ENCODE measurements around the gene ARL13B. TPM values are rescaled to one million over a fixed set of nuclear protein-coding genes. Genes with fewer than 3 reads are reported as not detected.

ARL13B gene
- total and polyA plus RNA-seq, 2 of the 13 experiments (the other 11 are each of a cell fraction or from before 2014, with no cell fraction given), result 2.2 to 9.6 TPM

DNA sequence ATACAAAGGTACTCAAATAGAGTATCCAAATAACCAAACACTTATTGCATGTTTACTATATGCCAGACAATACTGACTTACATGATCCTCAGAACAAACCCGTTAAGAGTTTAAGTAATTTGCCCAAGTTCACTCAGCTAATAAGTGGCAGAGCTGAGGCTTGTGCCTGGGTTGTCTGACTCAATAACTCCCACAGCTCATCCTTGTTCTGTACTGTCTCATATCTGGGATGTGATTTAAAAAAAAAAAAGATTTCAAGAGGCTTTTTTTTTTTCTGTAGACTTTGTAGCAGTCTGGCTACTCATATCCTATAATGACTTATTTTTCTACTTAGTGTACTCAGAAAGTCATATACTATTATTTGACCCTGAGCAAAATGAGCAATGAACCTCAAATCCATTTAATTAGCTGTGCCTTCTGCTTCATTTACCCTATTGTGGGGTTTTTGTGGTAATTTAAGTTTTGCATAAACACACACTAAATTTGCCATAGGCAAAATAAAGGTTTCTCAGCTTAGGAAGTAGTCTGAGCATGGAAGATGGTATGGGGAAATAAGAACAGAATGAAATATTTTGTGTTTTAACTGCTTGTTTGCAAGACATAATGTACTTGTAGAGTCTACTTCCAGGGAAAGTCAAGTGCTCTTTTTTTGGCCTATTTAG is 86.0 kb downstream of the ARL13B start:
- WGBS (ENCODE audit: low lambda C conversion rate), result 100% methylated on average over 1 of the region's 1 CpG
- no peak for DNase-seq (ENCODE audit: low spot score)
- CTCF ChIA-PET (ENCODE audit: low intra/inter-chr PET ratio, low total read pairs), result no interaction called here
- H3K4me1 ChIP-seq (ENCODE audit: insufficient read depth, low read length), result peaks cover 24% of the 10 kb centered on the region
- in situ Hi-C loops (cut with HindIII; ENCODE audit: extremely low pct_ligation_motif_present, low pct_unique_long_range_greater_than_20kb), result loop anchor here (10.0 kb wide), 1 partner anchor 61 kb away; no protein-coding TSS in a partner anchor
- H3K36me3 ChIP-seq (replicated peaks in 1 of 2; ENCODE audit: control insufficient read depth in 1 of 2, insufficient read depth in 2 of 2, low read length in 2 of 2), result peaks cover 0 to 6% of the 10 kb centered on the region in 2 experiments; a peak in 1 of 5 replicates
- H3K9me3 ChIP-seq (ENCODE audit: low read length), result peaks cover 10% of the 10 kb centered on the region; the same call in 1 of the 2 replicates
- H4K20me1 ChIP-seq (ENCODE audit: insufficient read depth, low read length), result no peaks in the 10 kb centered on the region
- no TSS peak for BruUV-seq (replicated peaks)
- H3K4me2 ChIP-seq (ENCODE audit: low read depth, low read length), result no peak overlapping the region
- no peak for ATAC-seq
- H3K27me3 ChIP-seq (ENCODE audit: control insufficient read depth in 1 of 2, insufficient read depth in 2 of 2, low read length in 2 of 2), result no peaks in the 10 kb centered on the region; a peak in 1 of 5 replicates
- peaks cover 15% of the 10 kb centered on the region for H3K79me2 ChIP-seq (ENCODE audit: insufficient read depth, low read length)
- POLR2A ChIA-PET, result no interaction called here
- H3K9ac ChIP-seq (ENCODE audit: insufficient read depth, low read depth, low read length), result no peak overlapping the region
- H2AFZ ChIP-seq (ENCODE audit: low read length), result no peak overlapping the region
- no peak overlapping the region for H3K4me3 ChIP-seq (replicated peaks in 1 of 3; ENCODE audit: insufficient read depth in 1 of 3, low read depth in 2 of 3, low read length in 3 of 3)
- intact Hi-C loops (cut with micrococcal nuclease; ENCODE audit: unreplicated experiment), result loop anchor here (10.0 kb wide), 1 partner anchor 161 kb away; no protein-coding TSS in a partner anchor
- no peak overlapping the region for H3K27ac ChIP-seq (ENCODE audit: extremely low read length, insufficient read depth, low read length)
- FAIRE-seq, result no peak
- TF ChIP-seq POLR2AphosphoS2 (IDR thresholded peaks at IDR 0.05; ENCODE audit: low read depth, low read length) (no peak), ELF1 (CRISPR knock-in tag; IDR thresholded peaks at IDR 0.05) (no peak), XRCC5 (optimal IDR thresholded peaks at IDR 0.05; ENCODE audit: low read length) (no peak), ZBTB49 (CRISPR knock-in tag; IDR thresholded peaks at IDR 0.05; ENCODE audit: borderline replicate concordance) (no peak), ZBTB38 (CRISPR knock-in tag; IDR thresholded peaks at IDR 0.05) (no peak), MZF1 (CRISPR knock-in tag; IDR thresholded peaks at IDR 0.05; ENCODE audit: borderline replicate concordance) (no peak), CENPX (CRISPR knock-in tag; IDR thresholded peaks at IDR 0.05) (no peak), ZNF780A (CRISPR knock-in tag; IDR thresholded peaks at IDR 0.05) (no peak), GZF1 (CRISPR knock-in tag; IDR thresholded peaks at IDR 0.05) (no peak), ZNF891 (CRISPR knock-in tag; IDR thresholded peaks at IDR 0.05) (no peak), ZMAT3 (CRISPR knock-in tag; conservative IDR thresholded peaks at IDR 0.05) (no peak)
- TF ChIP-seq, protein P1, sequence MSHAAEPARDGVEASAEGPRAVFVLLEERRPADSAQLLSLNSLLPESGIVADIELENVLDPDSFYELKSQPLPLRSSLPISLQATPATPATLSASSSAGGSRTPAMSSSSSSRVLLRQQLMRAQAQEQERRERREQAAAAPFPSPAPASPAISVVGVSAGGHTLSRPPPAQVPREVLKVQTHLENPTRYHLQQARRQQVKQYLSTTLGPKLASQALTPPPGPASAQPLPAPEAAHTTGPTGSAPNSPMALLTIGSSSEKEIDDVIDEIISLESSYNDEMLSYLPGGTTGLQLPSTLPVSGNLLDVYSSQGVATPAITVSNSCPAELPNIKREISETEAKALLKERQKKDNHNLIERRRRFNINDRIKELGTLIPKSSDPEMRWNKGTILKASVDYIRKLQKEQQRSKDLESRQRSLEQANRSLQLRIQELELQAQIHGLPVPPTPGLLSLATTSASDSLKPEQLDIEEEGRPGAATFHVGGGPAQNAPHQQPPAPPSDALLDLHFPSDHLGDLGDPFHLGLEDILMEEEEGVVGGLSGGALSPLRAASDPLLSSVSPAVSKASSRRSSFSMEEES (CRISPR knock-in tag; IDR thresholded peaks at IDR 0.05), result no peak
- TF ChIP-seq, protein P2, sequence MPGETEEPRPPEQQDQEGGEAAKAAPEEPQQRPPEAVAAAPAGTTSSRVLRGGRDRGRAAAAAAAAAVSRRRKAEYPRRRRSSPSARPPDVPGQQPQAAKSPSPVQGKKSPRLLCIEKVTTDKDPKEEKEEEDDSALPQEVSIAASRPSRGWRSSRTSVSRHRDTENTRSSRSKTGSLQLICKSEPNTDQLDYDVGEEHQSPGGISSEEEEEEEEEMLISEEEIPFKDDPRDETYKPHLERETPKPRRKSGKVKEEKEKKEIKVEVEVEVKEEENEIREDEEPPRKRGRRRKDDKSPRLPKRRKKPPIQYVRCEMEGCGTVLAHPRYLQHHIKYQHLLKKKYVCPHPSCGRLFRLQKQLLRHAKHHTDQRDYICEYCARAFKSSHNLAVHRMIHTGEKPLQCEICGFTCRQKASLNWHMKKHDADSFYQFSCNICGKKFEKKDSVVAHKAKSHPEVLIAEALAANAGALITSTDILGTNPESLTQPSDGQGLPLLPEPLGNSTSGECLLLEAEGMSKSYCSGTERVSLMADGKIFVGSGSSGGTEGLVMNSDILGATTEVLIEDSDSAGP (CRISPR knock-in tag; IDR thresholded peaks at IDR 0.05; ENCODE audit: borderline replicate concordance), result no peak
- TF ChIP-seq, protein P3, sequence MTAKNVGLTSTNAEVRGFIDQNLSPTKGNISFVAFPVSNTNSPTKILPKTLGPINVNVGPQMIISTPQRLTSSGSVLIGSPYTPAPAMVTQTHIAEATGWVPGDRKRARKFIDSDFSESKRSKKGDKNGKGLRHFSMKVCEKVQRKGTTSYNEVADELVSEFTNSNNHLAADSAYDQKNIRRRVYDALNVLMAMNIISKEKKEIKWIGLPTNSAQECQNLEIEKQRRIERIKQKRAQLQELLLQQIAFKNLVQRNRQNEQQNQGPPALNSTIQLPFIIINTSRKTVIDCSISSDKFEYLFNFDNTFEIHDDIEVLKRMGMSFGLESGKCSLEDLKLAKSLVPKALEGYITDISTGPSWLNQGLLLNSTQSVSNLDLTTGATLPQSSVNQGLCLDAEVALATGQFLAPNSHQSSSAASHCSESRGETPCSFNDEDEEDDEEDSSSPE (CRISPR knock-in tag; IDR thresholded peaks at IDR 0.05), result no peak
- TF ChIP-seq, protein P4, sequence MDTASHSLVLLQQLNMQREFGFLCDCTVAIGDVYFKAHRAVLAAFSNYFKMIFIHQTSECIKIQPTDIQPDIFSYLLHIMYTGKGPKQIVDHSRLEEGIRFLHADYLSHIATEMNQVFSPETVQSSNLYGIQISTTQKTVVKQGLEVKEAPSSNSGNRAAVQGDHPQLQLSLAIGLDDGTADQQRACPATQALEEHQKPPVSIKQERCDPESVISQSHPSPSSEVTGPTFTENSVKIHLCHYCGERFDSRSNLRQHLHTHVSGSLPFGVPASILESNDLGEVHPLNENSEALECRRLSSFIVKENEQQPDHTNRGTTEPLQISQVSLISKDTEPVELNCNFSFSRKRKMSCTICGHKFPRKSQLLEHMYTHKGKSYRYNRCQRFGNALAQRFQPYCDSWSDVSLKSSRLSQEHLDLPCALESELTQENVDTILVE (CRISPR knock-in tag; IDR thresholded peaks at IDR 0.05), result no peak
